GM23248 (cell line): ENCODE data around the gene DROSHA. TPM values are rescaled to one million over a fixed set of nuclear protein-coding genes. Genes with fewer than 3 reads are reported as not detected.

Experiments used
- DNase-seq: peaks from one replicate; pipeline ENCODE4 v3.0.0-alpha.2; 2015
- H2AFZ ChIP-seq: fragments of 200-600 bp; sonication (generic); 2 replicates; pipeline ENCODE4 v1.6.1; 2016; ENCODE audit warnings: antibody characterized with exemption
- H3F3A ChIP-seq: fragments of 200-600 bp; sonication (generic); 2 replicates; pipeline ENCODE4 v1.6.1; 2016; ENCODE audit warnings: mild to moderate bottlenecking, antibody characterized with exemption, mixed run types; ENCODE audit not compliant: insufficient read depth
- H3K27ac ChIP-seq: fragments of 200-600 bp; sonication (generic); 2 replicates; pipeline ENCODE4 v1.5.1; 2016; ENCODE audit warnings: mild to moderate bottlenecking
- H3K27me3 ChIP-seq: fragments of 200-600 bp; sonication (generic); replicated peaks from 2 replicates; pipeline ENCODE4 v1.6.1; 2016; ENCODE audit warnings: mild to moderate bottlenecking; ENCODE audit not compliant: insufficient read depth
- H3K36me3 ChIP-seq: fragments of 200-600 bp; sonication (generic); 2 replicates; pipeline ENCODE4 v1.6.1; 2016; ENCODE audit warnings: low read depth, mild to moderate bottlenecking
- H3K4me1 ChIP-seq: fragments of 200-600 bp; sonication (generic); 2 replicates; pipeline ENCODE4 v1.6.1; 2016; ENCODE audit warnings: mild to moderate bottlenecking; ENCODE audit not compliant: insufficient read depth
- H3K4me2 ChIP-seq: fragments of 200-600 bp; sonication (generic); one replicate; pipeline ENCODE4 v1.6.1; 2016; ENCODE audit warnings: mild to moderate bottlenecking; ENCODE audit not compliant: unreplicated experiment
- H3K4me3 ChIP-seq: fragments of 200-600 bp; sonication (generic); 2 replicates; pipeline ENCODE4 v1.5.1; 2016; ENCODE audit warnings: mild to moderate bottlenecking
- H3K79me2 ChIP-seq: fragments of 200-600 bp; sonication (generic); 2 replicates; pipeline ENCODE4 v1.6.1; 2016; ENCODE audit warnings: mild to moderate bottlenecking; ENCODE audit not compliant: insufficient read depth
- H3K9ac ChIP-seq: fragments of 200-600 bp; sonication (generic); 2 replicates; pipeline ENCODE4 v1.6.1; 2016; ENCODE audit warnings: mild to moderate bottlenecking
- H3K9me2 ChIP-seq: fragments of 200-600 bp; sonication (generic); 2 replicates; pipeline ENCODE4 v1.6.1; 2016; ENCODE audit warnings: mixed run types, mild to moderate bottlenecking, moderate library complexity; ENCODE audit not compliant: insufficient read depth
- H3K9me3 ChIP-seq: fragments of 200-600 bp; sonication (generic); one replicate; pipeline ENCODE4 v1.6.1; 2017; ENCODE audit warnings: low read depth
- H4K20me1 ChIP-seq: fragments of 200-600 bp; sonication (generic); 2 replicates; pipeline ENCODE4 v1.6.0; 2016; ENCODE audit not compliant: insufficient read depth
- EZH2 ChIP-seq: fragments of 200-600 bp; sonication (generic); IDR thresholded peaks from 2 replicates; pipeline ENCODE4 v1.6.1; 2018; ENCODE audit warnings: antibody characterized with exemption, mild to moderate bottlenecking; ENCODE audit not compliant: insufficient read depth, poor library complexity, severe bottlenecking
- EZH2phosphoT487 ChIP-seq: fragments of 200-600 bp; sonication (generic); IDR thresholded peaks from 2 replicates; pipeline ENCODE4 v1.6.1; 2018; ENCODE audit warnings: antibody characterized with exemption, moderate library complexity, mild to moderate bottlenecking, low read depth; ENCODE audit not compliant: insufficient read depth
- WGBS, 2 experiments: methylation state at CpG; one replicate each; pipeline ENCODE4 v1.1.6; 2015 to 2017; ENCODE audit warnings: low lambda C conversion rate in 2 of 2, low coverage in 1 of 2; ENCODE audit errors: missing lambda C conversion rate in 2 of 2; 5-methylcytosine and 5-hydroxymethylcytosine counted together
- in situ Hi-C: fragments of 300-500 bp; cut with MboI; formaldehyde crosslinking; loops from 2 replicates; pipeline ENCODE4 v1.15.0; 2020
- polyA plus RNA-seq: library from polyadenylated mRNA; unstranded; fragments of >200 nt; fragmentation: Nextera tagmentation; extraction: Ambion mirVana; gene quantifications from 2 replicates; pipeline ENCODE4 v1.2.1, GENCODE V29; 2016
- total RNA-seq: library from RNA; depleted of rRNA; stranded (reverse); fragments of >200 nt; shearing (Covaris generic); gene quantifications from 2 replicates; pipeline ENCODE4 v1.2.3, GENCODE V29; 2014

Gene DROSHA
- total and polyA plus RNA-seq, 2 experiments from 2014 or later: 26.0 to 28.7 TPM

GRCh38 chr5:31436851-31437250, 95.0 kb downstream of the DROSHA start:
- no peaks in the 10 kb centered on the region for H3K4me1 ChIP-seq
- no peaks in the 10 kb centered on the region for H3K27me3 ChIP-seq
- H3K4me3 ChIP-seq: no peak overlapping the region
- H3K9me2 ChIP-seq: no peaks in the 10 kb centered on the region
- WGBS, 2 experiments: 97 to 100% methylated on average over 1 of the region's 1 CpG
- no peak overlapping the region for H3K9ac ChIP-seq
- no peak overlapping the region for H3K4me2 ChIP-seq
- H3K9me3 ChIP-seq: no peaks in the 10 kb centered on the region
- peaks cover 6% of the 10 kb centered on the region; the same call in 1 of the 2 replicates for H3F3A ChIP-seq
- peaks cover 9% of the 10 kb centered on the region; the same call in 1 of the 2 replicates for H3K79me2 ChIP-seq
- TF ChIP-seq EZH2phosphoT487 (no peak), EZH2 (no peak)
- in situ Hi-C loops: no loop called here
- H3K27ac ChIP-seq: no peak overlapping the region
- peaks cover 28% of the 10 kb centered on the region for H3K36me3 ChIP-seq
- H2AFZ ChIP-seq: no peak overlapping the region
- H4K20me1 ChIP-seq: no peaks in the 10 kb centered on the region
- DNase-seq: no peak

GRCh38 chr5:31435730-31436129, 96.2 kb downstream of the DROSHA start:
- Histone ChIP-seq H3K9me2 (no peaks in the 10 kb centered on the region), H4K20me1 (no peaks in the 10 kb centered on the region), H3K4me3 (no peak overlapping the region), H3K9ac (no peak overlapping the region), H3K27me3 (no peaks in the 10 kb centered on the region), H3K27ac (no peak overlapping the region), H3F3A (no peaks in the 10 kb centered on the region), H3K79me2 (no peaks in the 10 kb centered on the region; the same call in 1 of the 2 replicates), H2AFZ (no peak overlapping the region), H3K36me3 (peaks cover 25% of the 10 kb centered on the region), H3K9me3 (no peaks in the 10 kb centered on the region), H3K4me2 (no peak overlapping the region), H3K4me1 (no peaks in the 10 kb centered on the region)
- in situ Hi-C loops: no loop called here
- no peak for TF ChIP-seq EZH2phosphoT487
- no peak for TF ChIP-seq EZH2
- WGBS, 2 experiments: 90 to 97% methylated on average over 4 of the region's 4 CpGs
- DNase-seq: no peak

- Histone ChIP-seq H3K27ac (no peak overlapping the region), H3K36me3 (peaks cover 31% of the 10 kb centered on the region), H3K9me3 (no peaks in the 10 kb centered on the region), H3K4me3 (no peak overlapping the region), H3K9me2 (no peaks in the 10 kb centered on the region), H2AFZ (no peak overlapping the region), H3K79me2 (no peaks in the 10 kb centered on the region; the same call in 1 of the 2 replicates), H3K9ac (no peak overlapping the region), H3K4me1 (no peaks in the 10 kb centered on the region), H3K27me3 (no peaks in the 10 kb centered on the region), H4K20me1 (no peaks in the 10 kb centered on the region), H3K4me2 (no peak overlapping the region), H3F3A (no peaks in the 10 kb centered on the region)
- TF ChIP-seq EZH2phosphoT487 (no peak), EZH2 (no peak)
- WGBS, 2 experiments: 61 to 65% methylated on average over 2 of the region's 2 CpGs
- in situ Hi-C loops: no loop called here
- no peak for DNase-seq
These were observed 97.0 kb downstream of the DROSHA start for GRCh38 chr5:31434898-31435297.

DNA sequence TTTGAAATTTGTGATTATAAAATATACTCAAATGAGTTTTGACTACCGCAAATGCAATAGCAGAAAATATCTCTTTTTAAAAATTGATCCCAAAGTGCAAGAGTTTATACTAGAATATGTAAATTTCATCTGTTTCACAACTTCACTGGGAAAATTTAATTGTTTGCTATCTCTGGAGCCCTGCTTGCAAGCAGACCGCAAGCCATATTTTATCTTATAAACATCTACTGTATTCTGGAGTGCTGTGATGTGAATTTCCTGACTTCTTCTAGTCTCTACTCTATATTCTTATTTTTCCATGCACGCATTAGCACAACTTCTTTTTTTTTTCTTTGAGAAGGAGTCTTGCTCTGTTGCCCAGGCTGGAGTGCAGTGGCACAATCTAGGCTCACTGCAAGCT, 98.7 kb downstream of the DROSHA start:
- H3K4me3 ChIP-seq: no peak overlapping the region
- no peak overlapping the region for H3K4me2 ChIP-seq
- in situ Hi-C loops: no loop called here
- WGBS, 2 experiments: 100% methylated on average over 3 of the region's 3 CpGs
- no peak for TF ChIP-seq EZH2
- TF ChIP-seq EZH2phosphoT487: no peak
- H3F3A ChIP-seq: no peaks in the 10 kb centered on the region
- H3K27me3 ChIP-seq: no peaks in the 10 kb centered on the region
- no peak for DNase-seq
- no peaks in the 10 kb centered on the region; the same call in 1 of the 2 replicates for H3K79me2 ChIP-seq
- H3K9ac ChIP-seq: no peak overlapping the region
- H3K9me3 ChIP-seq: no peaks in the 10 kb centered on the region
- no peaks in the 10 kb centered on the region for H3K4me1 ChIP-seq
- no peak overlapping the region for H2AFZ ChIP-seq
- H3K9me2 ChIP-seq: no peaks in the 10 kb centered on the region
- H4K20me1 ChIP-seq: no peaks in the 10 kb centered on the region
- H3K27ac ChIP-seq: no peak overlapping the region
- peaks cover 31% of the 10 kb centered on the region for H3K36me3 ChIP-seq

GRCh38 chr5:31427724-31428309, 104.1 kb downstream of the DROSHA start:
- Histone ChIP-seq H3K4me1 (no peaks in the 10 kb centered on the region), H3K9me3 (no peaks in the 10 kb centered on the region), H2AFZ (no peak overlapping the region), H3K27me3 (no peaks in the 10 kb centered on the region), H3K27ac (no peak overlapping the region), H3K36me3 (peaks cover 13% of the 10 kb centered on the region), H3K9me2 (no peaks in the 10 kb centered on the region), H3F3A (no peaks in the 10 kb centered on the region), H3K79me2 (no peaks in the 10 kb centered on the region), H3K9ac (no peak overlapping the region), H3K4me2 (no peak overlapping the region), H4K20me1 (no peaks in the 10 kb centered on the region), H3K4me3 (no peak overlapping the region)
- TF ChIP-seq EZH2: no peak
- no peak for TF ChIP-seq EZH2phosphoT487
- WGBS, 2 experiments: 98 to 100% methylated on average over 1 of the region's 1 CpG
- no peak for DNase-seq
- in situ Hi-C loops: no loop called here
